Mesothelial cell of epicardium (in vitro differentiated cells): ENCODE data around the gene NELFA. TPM values are rescaled to one million over a fixed set of nuclear protein-coding genes. Genes with fewer than 3 reads are reported as not detected.

Source experiments
- DNase-seq, 2 experiments: peaks; one replicate each; pipeline ENCODE4 v3.0.0; 2021; ENCODE audit warnings: low spot score in 2 of 2; ENCODE audit not compliant: unreplicated experiment in 2 of 2
- H3K27ac Mint-ChIP-seq: 2 replicates; pipeline ENCODE4 v1.8.0; 2021; ENCODE audit warnings: mixed read lengths
- H3K27me3 Mint-ChIP-seq: 2 replicates; pipeline ENCODE4 v1.8.0; 2021; ENCODE audit warnings: low read depth, mixed read lengths
- H3K36me3 Mint-ChIP-seq: 2 replicates; pipeline ENCODE4 v1.8.0; 2021; ENCODE audit warnings: mixed read lengths
- H3K4me1 Mint-ChIP-seq: 2 replicates; pipeline ENCODE4 v1.8.0; 2021; ENCODE audit warnings: mixed read lengths
- H3K4me3 Mint-ChIP-seq: 2 replicates; pipeline ENCODE4 v1.8.0; 2021; ENCODE audit warnings: mild to moderate bottlenecking, moderate library complexity, mixed read lengths
- H3K9me3 Mint-ChIP-seq: 2 replicates; pipeline ENCODE4 v1.8.0; 2021; ENCODE audit warnings: mixed read lengths
- total RNA-seq: library from RNA; stranded (reverse); gene quantifications from 3 replicates; pipeline ENCODE4 v1.2.1, GENCODE V29; 2021
- TF ChIP-seq, protein P1 (sequence below): fragments of 200-600 bp; sonication (generic); IDR thresholded peaks from one replicate; pipeline ENCODE4 v1.5.0; 2021; ENCODE audit warnings: antibody characterized with exemption; ENCODE audit not compliant: unreplicated experiment

NELFA gene
- total RNA-seq, 1 donor from 2014 or later, result 55.8 TPM

DNA sequence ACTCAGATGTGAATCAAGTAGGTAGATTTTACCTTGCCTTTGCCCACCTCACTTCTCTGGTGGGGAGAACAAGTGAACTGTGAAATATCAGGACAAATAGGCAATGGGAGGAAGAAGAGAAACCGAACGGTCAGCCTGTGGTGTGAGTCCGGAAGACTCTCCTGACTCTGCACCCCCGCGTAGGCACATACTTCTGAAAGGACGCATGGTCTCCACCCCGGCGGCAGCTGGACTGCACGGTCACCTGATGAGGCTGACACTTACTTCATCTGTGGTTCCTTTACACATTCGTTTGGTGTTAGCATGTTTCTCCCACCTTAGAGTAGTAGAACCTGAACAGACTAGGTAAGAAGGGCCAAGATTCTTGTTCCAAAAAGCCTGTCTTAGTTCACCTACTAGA is 58.4 kb downstream of the NELFA start:
- TF ChIP-seq, protein P1, sequence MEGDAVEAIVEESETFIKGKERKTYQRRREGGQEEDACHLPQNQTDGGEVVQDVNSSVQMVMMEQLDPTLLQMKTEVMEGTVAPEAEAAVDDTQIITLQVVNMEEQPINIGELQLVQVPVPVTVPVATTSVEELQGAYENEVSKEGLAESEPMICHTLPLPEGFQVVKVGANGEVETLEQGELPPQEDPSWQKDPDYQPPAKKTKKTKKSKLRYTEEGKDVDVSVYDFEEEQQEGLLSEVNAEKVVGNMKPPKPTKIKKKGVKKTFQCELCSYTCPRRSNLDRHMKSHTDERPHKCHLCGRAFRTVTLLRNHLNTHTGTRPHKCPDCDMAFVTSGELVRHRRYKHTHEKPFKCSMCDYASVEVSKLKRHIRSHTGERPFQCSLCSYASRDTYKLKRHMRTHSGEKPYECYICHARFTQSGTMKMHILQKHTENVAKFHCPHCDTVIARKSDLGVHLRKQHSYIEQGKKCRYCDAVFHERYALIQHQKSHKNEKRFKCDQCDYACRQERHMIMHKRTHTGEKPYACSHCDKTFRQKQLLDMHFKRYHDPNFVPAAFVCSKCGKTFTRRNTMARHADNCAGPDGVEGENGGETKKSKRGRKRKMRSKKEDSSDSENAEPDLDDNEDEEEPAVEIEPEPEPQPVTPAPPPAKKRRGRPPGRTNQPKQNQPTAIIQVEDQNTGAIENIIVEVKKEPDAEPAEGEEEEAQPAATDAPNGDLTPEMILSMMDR, result no peak
- Mint-ChIP-seq H3K9me3 (no peaks in the 10 kb centered on the region), H3K36me3 (peaks cover 10% of the 10 kb centered on the region), H3K4me1 (no peaks in the 10 kb centered on the region), H3K4me3 (no peak overlapping the region), H3K27me3 (no peaks in the 10 kb centered on the region), H3K27ac (no peak overlapping the region)
- DNase-seq, result no peak

DNA sequence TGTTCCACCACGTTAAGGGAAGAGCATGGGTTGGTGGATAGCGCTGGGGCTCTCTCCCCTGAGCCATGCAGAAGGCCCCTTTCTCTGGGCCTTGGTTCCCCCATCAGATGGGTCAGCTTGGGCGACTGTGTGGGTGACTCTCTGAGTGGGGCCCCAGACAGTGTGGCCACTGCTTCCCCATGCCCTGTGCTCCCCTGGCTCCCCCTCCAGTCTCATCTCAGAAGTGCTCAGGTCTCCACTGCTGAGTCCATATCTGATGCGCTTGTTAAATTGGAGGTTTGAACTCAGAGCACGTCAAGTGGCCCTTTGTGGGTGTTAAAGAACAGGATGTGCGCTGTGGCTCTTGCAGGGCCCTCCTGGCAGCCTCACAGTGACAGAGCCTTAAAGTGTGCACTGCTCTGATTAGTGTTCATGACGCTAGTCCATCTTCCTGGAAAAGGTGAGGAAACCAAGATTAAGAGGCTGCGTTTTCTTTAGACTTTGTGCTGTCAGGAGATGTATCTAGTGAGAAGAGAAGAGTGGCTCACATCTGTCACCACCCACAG is 59.8 kb downstream of the NELFA start:
- Mint-ChIP-seq H3K9me3 (no peaks in the 10 kb centered on the region), H3K27ac (no peak overlapping the region), H3K27me3 (no peaks in the 10 kb centered on the region), H3K4me3 (no peak overlapping the region), H3K36me3 (peaks cover 5% of the 10 kb centered on the region), H3K4me1 (no peaks in the 10 kb centered on the region)
- no peak for DNase-seq
- TF ChIP-seq, protein P1, result no peak

DNA sequence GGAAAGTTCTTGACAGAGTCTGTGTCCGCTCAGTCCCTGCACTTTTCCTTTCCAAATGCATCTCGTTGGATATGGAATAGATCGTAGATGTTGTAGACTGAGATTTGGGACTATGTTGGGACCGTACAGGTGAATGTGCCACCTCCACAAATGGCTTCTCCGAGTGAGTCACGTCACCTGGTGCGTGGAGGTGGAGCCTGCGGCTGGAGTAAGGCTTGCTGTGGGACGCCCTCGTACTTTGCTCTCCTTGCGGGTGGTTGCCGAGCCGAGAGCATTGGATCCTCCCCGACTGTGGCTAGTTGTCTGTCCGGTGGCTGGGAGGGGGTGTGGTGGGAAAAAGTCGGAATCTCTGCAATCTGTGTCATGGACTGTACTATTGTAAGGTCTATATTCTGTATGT is 60.5 kb downstream of the NELFA start:
- no peaks in the 10 kb centered on the region for H3K27me3 Mint-ChIP-seq

DNA sequence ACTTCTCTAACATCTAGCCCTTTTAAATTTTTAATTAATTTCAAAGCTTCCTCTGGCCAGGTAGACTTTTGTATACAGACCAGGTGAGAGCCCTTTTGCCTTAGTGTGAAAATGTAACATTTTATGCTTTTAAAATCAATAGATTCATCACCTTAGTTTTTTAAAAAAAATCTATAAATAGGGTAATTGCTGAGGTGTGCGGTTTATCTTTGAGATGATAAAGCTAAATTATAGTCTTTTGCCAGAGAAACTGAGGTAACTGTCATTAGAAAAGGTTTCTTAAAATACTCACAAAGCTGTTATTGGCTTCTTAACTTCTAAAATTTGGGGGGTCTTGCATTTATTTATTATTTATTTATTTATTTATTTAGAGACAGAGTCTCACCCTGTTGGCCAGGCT is 62.9 kb downstream of the NELFA start:
- TF ChIP-seq, protein P1, result no peak
- DNase-seq, result no peak

More for the DNA sequence above, 60.5 kb downstream of the NELFA start:
- peaks cover 7% of the 10 kb centered on the region for H3K36me3 Mint-ChIP-seq
- no peaks in the 10 kb centered on the region for H3K4me1 Mint-ChIP-seq
- no peak overlapping the region for H3K4me3 Mint-ChIP-seq
- DNase-seq, result no peak
- TF ChIP-seq, protein P1, result no peak
- H3K9me3 Mint-ChIP-seq, result no peaks in the 10 kb centered on the region
- H3K27ac Mint-ChIP-seq, result no peak overlapping the region

DNA sequence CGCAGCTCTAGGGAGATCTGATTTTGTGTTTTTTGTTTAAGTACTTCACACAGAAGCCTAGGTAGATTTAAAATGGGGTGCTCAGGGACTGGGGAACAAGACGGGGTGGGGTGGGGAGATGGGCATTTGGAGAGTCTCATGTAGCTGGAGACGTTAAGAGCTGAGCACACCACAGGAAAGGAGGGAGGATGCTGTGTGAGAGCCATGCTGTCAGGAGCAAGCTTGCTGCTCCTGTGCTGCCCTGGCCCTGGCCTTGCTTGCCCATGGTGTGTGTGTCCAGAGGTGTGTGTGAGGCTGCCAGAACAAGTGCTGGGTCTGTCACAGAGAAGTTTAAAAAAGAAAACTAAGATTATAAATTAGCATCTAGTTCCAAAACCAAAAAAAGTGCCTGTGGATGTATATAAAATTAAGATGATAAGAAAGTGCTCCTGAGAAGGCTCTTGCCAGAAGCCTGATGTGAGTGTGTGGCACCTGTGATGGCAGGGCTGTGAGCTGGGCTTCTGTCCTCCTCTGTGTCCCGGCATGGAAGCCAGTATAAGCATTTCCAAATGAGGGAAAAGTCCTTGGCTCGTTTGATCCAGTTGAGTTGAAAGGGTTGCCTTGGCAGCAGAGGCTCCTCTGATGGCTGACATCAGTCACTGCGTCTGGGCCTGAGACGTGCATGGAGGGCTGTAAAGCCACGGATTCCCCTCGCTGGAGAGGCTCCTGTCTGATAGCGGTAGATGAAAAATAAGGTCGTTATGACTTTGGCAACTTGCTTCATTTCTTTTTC is 63.5 kb downstream of the NELFA start:
- Mint-ChIP-seq H3K27ac (no peak overlapping the region), H3K36me3 (peaks cover 6% of the 10 kb centered on the region), H3K9me3 (no peaks in the 10 kb centered on the region), H3K4me3 (no peak overlapping the region), H3K4me1 (peaks cover 3% of the 10 kb centered on the region), H3K27me3 (no peaks in the 10 kb centered on the region)
- TF ChIP-seq, protein P1, result no peak
- DNase-seq, result no peak

More for the DNA sequence above, 62.9 kb downstream of the NELFA start:
- Mint-ChIP-seq H3K4me3 (no peak overlapping the region), H3K27ac (no peak overlapping the region), H3K27me3 (no peaks in the 10 kb centered on the region), H3K9me3 (no peaks in the 10 kb centered on the region), H3K36me3 (peaks cover 7% of the 10 kb centered on the region), H3K4me1 (no peaks in the 10 kb centered on the region)
